H7 (cell line): ENCODE results near the gene HERC2. TPM values are rescaled to one million over a fixed set of nuclear protein-coding genes. Genes with fewer than 3 reads are reported as not detected.

Source experiments
- DNase-seq: peaks from one replicate; pipeline ENCODE4 v3.0.0; 2012
- H3K27me3 ChIP-seq: 2 replicates; pipeline ENCODE4 v1.6.0; 2011; ENCODE audit warnings: mild to moderate bottlenecking, low read length; ENCODE audit not compliant: control insufficient read depth, insufficient read depth
- H3K36me3 ChIP-seq: replicated peaks from 2 replicates; pipeline ENCODE4 v1.5.1; 2011; ENCODE audit warnings: low read length; ENCODE audit not compliant: control insufficient read depth, insufficient read depth
- H3K4me3 ChIP-seq: 2 replicates; pipeline ENCODE4 v1.5.1; 2011; ENCODE audit warnings: low read depth, mild to moderate bottlenecking, control low read depth, low read length, moderate library complexity; ENCODE audit not compliant: insufficient read depth
- total RNA-seq: library from RNA; depleted of rRNA; stranded (reverse); fragments of >200 nt; shearing (Covaris generic); gene quantifications from 2 replicates; pipeline ENCODE4 v1.2.3, GENCODE V29; 2014

The HERC2 gene
- total RNA-seq, 1 experiment from 2014 or later: 33.2 TPM

DNA sequence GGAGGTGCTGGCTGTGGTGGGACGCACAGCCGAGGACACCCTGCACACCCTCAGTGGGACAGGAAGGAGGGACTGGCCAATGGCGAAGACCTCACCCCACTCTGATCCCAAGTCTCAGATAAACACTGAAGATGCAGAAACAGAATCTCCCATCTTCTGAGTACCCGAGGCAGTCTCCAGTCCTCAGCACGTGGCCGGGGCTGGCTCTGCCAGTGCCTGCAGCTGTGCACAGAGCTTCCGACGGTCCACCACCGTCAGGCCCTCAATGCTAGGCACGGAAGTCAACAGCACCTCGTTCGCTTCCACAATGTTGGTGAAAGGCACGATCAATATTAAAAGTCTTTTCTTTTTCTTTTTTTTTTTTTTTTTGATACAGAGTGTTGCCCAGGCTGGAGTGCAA, 206.1 kb downstream of the HERC2 start:
- no peaks in the 10 kb centered on the region for H3K27me3 ChIP-seq
- no peak overlapping the region for H3K4me3 ChIP-seq
- DNase-seq: peak; percentile 35
- peaks cover 9% of the 10 kb centered on the region for H3K36me3 ChIP-seq

DNA sequence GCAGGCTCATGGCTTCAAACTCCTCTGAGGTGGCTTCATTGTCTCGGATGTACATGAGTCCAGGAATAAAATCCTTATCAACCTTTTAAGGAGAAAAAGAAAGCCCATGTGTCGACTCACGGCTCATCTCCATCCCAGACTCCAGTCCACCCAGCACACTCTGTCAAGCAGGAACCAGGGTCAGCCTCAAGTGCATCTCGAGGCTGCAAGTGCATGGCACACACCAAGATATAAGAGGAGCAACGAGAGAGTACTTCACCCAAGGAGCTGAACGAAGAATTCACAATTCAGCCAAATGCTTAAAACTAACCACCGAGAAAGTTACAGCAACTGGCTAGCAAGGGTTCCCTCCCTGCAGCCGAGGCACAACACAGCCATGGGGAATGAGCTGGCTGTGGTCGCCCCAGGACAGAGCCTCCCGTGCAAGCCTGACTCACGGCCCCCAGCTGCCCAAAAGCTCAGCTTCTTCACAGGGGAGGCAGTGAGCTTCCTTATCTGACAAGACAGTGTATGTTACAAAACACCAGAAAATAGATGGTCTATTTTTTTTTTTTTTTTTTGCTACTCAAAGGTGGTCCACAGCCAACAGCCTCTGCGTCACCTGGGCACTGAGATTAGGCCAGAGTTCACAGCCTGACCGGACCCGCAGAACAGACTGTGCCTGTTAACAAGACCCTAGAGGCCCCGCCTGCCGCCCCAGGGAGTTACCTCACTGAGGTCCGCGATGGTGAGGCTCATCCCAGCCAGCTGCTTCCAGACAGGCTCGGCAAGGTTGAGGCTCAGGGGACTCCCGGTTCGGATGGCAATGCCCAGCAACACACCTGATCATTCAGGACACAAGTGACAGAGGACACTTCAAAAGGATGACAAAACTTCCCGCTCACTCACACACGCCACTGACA, 207.0 kb downstream of the HERC2 start:
- Histone ChIP-seq H3K36me3 (peaks cover 5% of the 10 kb centered on the region), H3K4me3 (no peak overlapping the region), H3K27me3 (no peaks in the 10 kb centered on the region)
- DNase-seq: peak; percentile 33

DNA sequence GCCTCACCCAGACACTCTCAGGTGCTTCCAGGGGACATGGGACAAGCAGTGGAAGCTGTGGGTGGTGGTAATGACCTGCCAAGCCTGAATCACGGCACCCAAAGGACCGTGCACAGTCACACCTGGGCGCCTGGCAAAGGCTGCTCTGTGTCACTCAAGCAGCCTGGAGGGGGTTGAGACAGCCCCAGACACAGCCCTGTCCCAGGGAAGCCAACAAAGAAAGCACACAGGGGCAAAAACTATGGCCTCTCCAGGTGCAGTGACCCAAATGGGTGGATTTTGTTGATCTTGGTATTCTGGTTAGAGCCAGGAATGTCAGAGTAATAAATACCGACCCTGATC, 207.9 kb downstream of the HERC2 start:
- peak; percentile 30 for DNase-seq
- Histone ChIP-seq H3K4me3 (no peak overlapping the region), H3K27me3 (no peaks in the 10 kb centered on the region), H3K36me3 (peaks cover 5% of the 10 kb centered on the region)

DNA sequence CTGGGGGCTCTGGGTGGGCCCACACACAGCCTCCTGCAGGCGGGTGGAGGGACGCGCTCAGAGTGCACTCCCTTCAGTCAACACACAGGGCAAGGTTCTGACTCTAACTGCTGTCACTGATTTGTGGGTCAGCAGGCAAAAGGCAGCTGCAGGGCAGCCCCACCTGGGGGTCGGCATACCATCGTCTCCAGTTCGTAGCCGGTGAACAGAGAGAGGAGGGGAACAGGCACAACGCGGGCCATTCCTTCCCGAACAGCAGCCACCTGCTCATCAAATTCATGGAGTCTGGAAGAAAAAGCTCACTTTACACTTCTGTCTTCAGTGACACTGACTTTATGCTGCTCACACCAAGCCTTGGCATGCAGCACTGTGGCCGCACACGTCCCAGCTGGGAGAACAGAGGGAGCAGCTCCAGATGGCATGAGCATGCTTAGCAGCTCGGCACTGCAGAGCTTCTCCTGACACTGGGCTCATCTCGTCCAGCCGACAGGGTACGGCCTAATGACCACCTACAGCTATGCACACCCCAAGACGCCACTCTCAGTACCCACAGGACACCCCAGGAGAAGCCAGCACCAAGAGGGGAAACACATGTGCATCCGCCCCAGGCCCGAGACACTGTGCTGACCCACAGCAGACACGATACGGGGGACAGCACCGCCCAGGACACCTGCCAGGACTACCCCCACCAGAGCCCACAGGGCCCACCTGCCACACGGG, 208.4 kb downstream of the HERC2 start:
- H3K36me3 ChIP-seq: peaks cover 5% of the 10 kb centered on the region

DNA sequence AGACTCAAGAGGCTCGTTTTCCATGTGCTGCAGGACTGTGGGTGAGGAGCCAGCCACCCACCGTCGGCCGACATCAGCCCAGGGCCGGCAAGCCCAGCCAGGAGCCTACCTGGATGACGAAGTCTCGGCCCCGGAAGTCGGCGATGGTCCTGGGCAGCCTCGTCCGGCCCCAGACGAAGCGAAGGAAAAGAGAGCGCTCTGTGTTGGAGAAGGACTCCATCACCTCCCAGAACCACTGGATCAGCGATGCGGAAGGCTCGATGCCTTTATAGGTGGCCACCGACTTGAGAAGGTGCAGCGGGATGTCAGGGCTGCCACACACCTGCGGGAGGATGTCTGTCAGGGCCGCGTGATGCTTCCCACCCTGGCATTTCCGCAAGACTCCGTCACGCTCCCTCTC, 209.0 kb downstream of the HERC2 start:
- no peak for DNase-seq
- Histone ChIP-seq H3K36me3 (peaks cover 3% of the 10 kb centered on the region), H3K4me3 (no peak overlapping the region), H3K27me3 (peaks cover 2% of the 10 kb centered on the region)

More for the DNA sequence above, 208.4 kb downstream of the HERC2 start:
- peak; percentile 40 for DNase-seq
- H3K27me3 ChIP-seq: no peaks in the 10 kb centered on the region
- no peak overlapping the region for H3K4me3 ChIP-seq

DNA sequence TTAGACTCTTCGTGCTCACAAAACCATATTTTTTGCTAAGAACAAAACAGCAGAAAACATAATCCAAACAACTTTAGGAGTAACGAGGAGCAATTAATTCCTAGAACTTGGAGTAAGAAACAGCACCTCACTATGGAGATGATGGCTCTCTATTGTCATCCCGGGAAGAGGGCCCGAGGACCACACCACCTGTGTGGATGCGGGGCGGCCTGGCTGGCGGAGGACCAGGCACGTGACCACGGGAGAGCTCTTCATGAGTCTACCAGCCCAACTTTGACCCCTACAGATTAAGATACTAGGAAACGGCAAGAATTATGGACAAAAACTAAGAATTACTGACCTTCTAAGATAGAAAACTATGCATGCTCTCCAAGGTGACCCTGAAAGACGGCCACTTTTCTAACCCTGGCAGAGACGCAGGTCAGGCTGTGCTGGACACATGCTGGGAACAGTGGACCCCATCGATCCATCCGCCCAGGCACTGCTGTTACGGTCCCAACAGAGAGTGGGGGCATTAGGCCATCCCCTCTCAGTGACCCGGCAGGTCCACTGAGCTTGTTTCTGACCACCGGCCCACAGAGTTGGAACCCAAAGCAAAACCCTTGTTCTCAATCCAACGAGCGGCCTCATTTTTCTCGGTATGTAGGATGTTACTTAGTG, 209.7 kb downstream of the HERC2 start:
- Histone ChIP-seq H3K4me3 (no peak overlapping the region), H3K27me3 (peaks cover 9% of the 10 kb centered on the region), H3K36me3 (peaks cover 3% of the 10 kb centered on the region)
- DNase-seq: peak; percentile 33

DNA sequence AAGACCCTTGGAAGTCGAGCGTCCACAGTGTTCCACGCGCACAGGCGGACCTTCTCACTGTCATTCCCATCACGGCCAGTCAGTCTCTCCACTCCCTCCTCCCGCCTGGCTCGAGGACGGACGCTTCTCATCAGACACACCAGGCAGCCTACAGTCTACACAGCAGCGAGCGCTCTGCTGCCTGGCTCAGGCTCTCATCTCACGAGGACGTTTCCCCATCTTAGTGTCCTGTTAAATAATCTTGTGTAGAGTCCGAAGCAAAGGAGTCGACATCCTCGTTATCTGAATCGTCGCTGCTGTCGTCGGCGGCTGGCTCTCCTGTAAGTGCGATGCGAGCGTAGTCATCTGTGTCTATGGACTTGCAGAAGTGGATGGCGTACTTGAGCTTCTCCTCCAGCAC, 210.4 kb downstream of the HERC2 start:
- peak; percentile 38 for DNase-seq
- Histone ChIP-seq H3K36me3 (peaks cover 3% of the 10 kb centered on the region), H3K27me3 (peaks cover 16% of the 10 kb centered on the region), H3K4me3 (no peak overlapping the region)

DNA sequence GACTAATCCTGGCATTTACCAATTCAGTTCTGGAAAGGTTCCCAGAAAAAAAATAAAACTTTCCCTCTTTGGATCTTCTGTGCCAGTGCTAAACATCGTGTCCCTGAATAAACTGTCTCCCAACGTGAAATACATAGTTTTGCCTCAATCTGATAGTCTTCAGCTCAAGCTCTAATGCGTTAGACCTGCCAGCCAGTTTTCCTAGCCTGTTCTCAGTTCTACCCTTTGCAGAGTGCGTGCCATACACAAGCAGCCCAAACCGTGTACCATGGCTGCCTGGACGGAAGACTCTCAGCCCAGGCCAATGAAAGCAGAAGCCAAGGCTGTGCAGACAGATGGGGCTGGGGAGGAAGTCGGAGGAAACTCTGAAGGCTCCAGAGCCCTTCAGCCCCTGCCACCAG, 211.5 kb downstream of the HERC2 start:
- peak; percentile 37 for DNase-seq

DNA sequence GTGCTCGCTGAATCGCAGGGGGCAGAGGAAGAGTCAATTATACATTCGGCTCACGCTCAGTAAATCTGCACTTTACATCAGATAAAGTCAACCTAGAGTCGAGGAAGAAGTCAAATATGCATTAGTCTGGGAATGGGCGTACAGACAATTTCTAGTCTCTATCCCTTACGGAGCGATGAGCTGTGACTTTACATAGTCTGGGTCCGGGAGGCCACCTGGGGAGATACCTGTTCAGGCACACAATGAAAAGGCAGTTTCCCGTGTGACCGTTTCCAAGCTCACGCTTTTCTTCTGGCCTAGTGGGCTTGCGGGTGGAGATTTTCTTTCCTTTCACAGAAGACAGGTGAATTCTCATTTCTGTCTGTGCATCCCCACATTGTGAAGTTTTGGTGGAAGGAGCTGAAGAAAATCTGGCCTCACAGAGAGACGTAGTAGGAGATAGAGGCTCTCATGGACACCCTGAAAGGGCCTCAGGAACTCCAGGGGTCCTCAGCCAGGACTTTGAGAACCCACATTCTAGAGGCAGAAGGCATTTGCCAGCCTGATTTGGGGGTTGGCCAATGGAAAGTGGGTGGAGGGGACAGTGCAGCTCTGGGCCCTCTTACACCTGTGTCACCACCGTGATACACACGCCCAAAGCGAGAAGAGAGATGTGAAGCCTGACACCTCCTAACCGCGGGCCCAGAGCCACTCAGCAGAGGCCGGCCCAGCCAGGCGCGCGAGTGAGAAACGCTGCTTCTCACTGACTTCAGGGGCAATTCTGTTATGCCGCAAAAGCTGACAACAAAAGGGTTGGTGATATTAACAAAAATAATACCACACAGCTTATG, 212.1 kb downstream of the HERC2 start:
- H3K4me3 ChIP-seq: no peak overlapping the region
- H3K27me3 ChIP-seq: peaks cover 25% of the 10 kb centered on the region
- H3K36me3 ChIP-seq: peaks cover 2% of the 10 kb centered on the region
- peak; percentile 61 for DNase-seq

More for the DNA sequence above, 211.5 kb downstream of the HERC2 start:
- Histone ChIP-seq H3K27me3 (peaks cover 25% of the 10 kb centered on the region), H3K36me3 (peaks cover 3% of the 10 kb centered on the region), H3K4me3 (no peak overlapping the region)

DNA sequence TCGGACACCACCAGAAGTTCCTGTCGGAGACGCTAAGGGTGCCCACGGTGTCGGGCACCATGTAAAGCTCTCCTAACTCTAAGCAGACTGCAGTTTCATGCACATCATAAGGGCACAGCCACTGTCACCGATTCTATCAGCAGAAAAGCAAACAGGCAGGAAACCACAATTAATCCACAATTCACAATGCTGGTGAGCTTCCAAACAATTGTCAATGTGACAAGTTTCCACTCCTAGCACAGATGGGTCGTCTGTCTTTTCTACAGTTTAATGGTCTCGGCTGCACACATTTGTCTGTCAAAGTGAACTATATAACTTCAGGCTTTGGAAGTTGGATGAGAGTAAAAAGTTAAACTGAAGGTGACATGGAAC, 214.1 kb downstream of the HERC2 start:
- DNase-seq: no peak
- H3K4me3 ChIP-seq: no peak overlapping the region; the same call in 1 of the 2 replicates

DNA sequence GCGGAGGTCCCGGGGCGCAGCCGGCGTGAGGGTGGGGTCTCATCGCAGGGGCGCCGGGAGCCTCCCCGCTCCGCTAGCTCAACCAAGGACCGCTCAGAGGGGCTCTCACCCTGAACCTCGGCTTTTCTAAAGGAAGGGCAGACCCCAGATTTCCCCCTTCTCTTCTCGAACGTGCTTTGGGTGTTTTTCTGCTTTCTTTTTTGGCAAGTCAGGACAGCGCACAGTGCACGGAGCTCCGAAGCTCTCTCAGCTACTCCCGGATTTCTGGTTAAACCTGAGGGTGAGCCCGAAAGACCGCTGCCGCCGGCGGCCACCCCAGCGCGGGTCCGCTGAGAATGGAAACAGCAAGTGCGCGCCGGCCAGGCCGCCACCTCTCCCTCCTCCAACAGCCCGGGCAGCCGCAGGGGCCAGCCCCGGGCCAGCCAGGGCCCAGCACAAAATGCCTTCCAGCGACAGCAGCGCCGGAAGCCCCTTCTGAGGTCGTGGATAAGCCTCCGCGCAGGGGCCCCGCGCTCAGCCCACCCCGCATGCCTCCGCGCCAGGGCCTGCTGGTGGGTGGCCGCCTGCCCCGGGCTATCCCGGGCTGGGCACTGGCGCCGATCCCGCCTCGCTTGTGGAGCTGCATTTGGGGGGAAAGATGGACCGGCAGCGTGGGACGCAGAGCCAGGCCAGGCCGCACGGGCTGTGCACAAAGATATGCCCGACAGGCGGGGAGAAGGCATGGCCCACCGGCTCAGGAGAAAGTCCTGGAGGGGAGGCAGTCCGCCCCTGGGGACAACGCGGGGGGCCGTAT, 214.7 kb downstream of the HERC2 start:
- Histone ChIP-seq H3K36me3 (no peaks in the 10 kb centered on the region; the same call in 1 of the 2 replicates), H3K4me3 (peak overlapping the region; percentile 54), H3K27me3 (peaks cover 27% of the 10 kb centered on the region)
- peak; percentile 87 for DNase-seq

More for the DNA sequence above, 214.1 kb downstream of the HERC2 start:
- Histone ChIP-seq H3K36me3 (no peaks in the 10 kb centered on the region; the same call in 1 of the 2 replicates), H3K27me3 (peaks cover 25% of the 10 kb centered on the region)

DNA sequence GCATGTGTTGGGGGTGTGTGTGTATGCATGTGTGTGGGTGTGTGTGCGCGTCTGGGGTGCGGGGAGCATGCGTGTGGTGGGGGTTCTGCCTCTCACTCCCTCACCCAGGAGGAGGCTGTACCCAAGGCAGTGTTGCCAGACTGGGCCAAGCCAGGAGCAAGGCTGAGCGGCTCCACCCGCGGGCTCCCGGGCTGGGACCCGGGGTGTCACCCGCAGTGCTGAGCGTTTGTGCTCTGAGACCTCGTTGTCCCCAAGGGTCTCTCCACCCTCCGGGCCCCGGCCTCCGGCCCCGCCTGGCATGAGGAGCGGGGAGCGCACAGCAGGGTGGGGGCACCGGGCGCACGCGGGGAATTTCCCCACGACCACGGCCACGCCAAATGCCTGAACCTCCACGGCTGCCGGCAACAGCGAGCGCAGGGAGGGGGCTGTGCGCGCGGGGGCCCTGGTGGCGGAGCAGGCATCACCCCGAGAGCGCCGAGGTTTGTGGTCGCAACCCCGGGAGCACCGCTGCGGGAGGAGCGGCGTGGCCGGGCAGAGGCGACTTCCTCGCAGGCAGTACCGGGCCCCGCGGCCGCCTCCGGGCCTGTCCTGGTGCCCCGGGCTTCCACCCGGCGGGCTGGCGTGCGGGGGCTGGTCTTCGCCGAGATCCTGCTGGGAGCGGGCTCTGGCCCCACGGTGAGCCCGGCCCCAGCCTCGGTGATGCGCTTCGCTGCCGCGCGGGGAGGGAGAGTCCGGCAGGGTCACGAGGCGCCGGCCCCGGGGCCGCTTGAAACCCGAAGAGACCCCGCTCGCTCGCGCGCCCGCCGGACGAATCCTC, 215.5 kb downstream of the HERC2 start:
- peak; percentile 84 for DNase-seq
- Histone ChIP-seq H3K4me3 (peak overlapping the region; percentile 54), H3K27me3 (peaks cover 34% of the 10 kb centered on the region), H3K36me3 (no peaks in the 10 kb centered on the region)

DNA sequence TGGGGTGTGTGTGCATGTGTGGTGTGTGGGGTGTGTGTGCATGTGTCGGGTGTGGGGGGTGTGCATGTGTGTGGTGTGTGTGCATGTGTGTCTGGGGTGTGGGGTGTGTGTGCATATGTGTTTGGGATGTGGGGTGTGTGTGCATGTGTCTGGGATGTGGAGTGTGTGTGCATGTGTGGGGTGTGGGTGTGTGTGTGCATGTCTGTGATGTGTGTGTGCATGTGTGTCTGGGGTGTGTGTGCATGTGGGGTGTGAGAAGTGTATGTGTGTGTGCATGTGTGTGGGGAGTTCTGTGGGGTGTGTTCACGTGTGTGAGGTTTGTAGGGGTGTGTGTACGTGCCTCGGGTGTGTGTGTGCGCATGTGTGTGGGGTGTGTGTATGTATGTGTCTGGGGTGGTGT, 216.2 kb downstream of the HERC2 start:
- H3K36me3 ChIP-seq: no peaks in the 10 kb centered on the region
- H3K4me3 ChIP-seq: no peak overlapping the region
- peaks cover 38% of the 10 kb centered on the region for H3K27me3 ChIP-seq
- no peak for DNase-seq
